GM11168 (cell line): ENCODE results near the gene RNF180.
"Not testable (repeated sequence)": the region's sequence is repeated elsewhere in the genome, so short reads cannot be mapped to it uniquely, and the experiment has no call there.

Source experiments
- in situ Hi-C: fragments of 300-500 bp; cut with MboI; formaldehyde crosslinking; loops from one replicate; pipeline ENCODE4 v1.12.0; 2022; ENCODE audit warnings: low sequenced_read_pairs; ENCODE audit not compliant: unreplicated experiment

Gene RNF180

DNA sequence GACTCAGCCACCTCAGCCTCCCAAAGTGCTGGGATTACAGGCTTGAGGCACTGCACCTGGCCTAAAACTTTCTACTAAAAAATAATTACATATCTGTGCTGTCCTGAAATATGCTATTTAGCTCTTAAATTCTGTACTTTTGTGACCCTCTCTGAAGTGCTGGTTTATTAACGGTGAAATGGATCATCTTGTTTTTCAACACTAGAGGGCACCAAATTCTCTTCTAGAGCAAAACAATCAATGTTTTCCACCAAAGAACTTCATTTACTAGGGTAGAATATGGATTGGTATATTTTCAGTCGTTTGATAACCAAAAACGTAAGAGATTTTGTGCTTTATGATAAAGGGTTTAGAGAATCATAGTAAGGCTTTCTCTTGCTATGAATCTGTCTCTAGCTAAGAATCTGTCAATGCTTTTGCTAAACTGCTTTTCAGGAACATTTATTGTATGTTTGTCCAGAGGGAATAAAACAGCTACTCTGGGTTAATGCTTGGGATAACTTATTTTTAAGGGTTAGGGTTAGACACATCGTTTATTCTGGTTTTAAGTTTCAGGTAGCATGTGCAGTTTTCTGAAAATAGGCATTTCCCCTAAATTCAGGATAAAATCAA lies 63.6 kb downstream of the RNF180 start:
- in situ Hi-C loops: no loop called here

GRCh38 chr5:64260756-64261155 lies 95.1 kb downstream of the RNF180 start:
- in situ Hi-C loops: no loop called here

DNA sequence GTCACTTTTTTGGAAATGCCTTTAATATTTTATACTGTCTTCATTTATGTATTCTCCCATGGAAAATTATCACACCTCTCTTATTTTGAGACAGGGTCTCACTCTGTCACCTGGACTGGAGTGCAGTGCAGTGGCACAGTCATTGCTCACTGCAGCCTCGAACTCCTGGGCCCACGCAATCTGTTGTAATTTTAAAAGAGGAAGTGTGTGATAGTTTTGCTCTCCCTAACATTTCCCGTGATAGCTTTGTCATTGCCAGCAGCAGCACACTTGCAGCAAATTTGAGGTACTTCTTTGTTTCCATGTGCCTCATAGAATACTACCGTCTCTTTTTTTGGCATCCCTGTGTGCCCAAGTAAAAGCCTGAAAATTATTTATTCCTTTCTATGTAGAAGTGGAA lies 103.5 kb downstream of the RNF180 start:
- in situ Hi-C loops: no loop called here

DNA sequence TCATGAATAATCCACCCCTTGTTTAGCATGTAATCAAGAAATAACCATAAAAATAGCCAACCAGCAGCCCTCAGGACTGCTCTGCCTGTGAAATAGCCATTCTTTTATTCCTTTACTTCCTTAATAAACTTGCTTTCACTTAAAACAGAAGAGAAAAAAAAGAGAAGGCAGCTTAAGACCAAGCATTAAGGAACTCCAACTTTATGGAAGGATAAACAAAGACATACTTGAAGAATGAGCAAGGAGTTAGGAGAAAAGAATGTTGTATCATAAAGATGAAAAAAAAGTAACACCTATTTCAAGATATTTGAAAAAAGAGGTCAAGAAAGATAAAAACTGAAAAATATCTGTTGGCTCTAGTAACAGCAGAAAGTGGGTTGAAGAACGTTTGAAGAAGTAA lies 107.6 kb downstream of the RNF180 start:
- in situ Hi-C loops: no loop called here

- in situ Hi-C loops: no loop called here
Observed at GRCh38 chr5:64285188-64286130, 119.8 kb downstream of the RNF180 start.

GRCh38 chr5:64286381-64286780 lies 120.7 kb downstream of the RNF180 start:
- in situ Hi-C loops: no loop called here

DNA sequence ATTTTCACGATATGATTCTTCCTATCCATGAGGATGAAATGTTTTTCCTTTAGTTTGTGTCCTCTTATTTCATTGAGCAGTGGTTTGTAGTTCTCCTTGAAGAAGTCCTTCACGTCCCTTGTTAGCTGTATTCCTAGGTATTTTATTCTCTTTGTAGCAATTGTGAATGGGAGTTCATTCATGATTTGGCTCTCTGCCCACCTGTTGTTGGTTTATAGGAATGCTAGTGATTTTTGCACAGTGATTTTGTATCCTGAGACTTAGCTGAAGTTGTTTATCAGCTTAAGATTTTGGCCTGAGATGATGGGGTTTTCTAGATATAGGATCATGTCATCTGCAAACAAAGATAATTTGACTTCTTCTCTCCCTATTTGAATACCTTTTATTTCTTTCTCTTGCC lies 122.9 kb downstream of the RNF180 start:
- in situ Hi-C loops: not testable (repeated sequence)

GRCh38 chr5:64292611-64293215 lies 127.1 kb downstream of the RNF180 start:
- in situ Hi-C loops: no loop called here

DNA sequence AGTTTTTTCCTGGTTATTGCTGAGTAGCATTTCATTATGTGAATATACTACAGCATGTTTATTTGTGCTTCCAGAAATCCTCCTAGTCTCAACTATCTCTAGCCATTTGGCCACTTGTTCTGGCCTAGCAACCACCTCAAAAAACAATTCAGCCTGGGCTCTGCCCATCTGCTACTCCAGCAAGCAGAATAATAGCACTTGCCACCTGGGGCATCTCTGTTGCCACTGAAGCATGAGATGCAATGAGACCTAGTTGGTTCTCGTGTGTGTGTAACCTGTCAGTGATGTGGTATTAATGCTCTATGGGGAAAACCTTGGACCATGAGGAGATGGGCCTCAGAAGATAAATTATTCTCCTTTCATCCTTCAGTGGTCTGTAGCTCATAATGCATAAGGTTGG lies 129.5 kb downstream of the RNF180 start:
- in situ Hi-C loops: no loop called here

GRCh38 chr5:64298586-64298985 lies 132.9 kb downstream of the RNF180 start:
- in situ Hi-C loops: no loop called here

- in situ Hi-C loops: no loop called here
Observed at GRCh38 chr5:64299805-64300204, 134.2 kb downstream of the RNF180 start.

GRCh38 chr5:64301566-64301965 lies 135.9 kb downstream of the RNF180 start:
- in situ Hi-C loops: no loop called here

DNA sequence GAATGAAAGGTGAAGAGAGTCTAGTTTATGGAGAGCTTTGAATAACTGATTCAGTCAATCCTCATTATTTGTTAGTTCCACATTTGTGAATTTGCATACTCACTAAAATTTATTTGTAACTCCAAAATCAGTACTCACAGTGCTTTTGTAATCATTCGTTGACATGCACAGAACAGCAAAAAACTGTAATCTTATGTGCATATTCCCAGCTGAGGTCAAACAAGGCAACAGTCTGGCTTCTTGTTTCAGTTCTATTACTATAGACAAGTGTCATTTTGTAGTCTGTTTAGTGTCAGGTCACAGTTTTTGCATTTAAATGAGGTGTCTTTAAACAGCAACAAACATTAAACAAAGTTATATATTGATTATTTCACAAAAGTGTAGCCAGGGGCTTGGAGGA lies 142.5 kb downstream of the RNF180 start:
- in situ Hi-C loops: no loop called here

DNA sequence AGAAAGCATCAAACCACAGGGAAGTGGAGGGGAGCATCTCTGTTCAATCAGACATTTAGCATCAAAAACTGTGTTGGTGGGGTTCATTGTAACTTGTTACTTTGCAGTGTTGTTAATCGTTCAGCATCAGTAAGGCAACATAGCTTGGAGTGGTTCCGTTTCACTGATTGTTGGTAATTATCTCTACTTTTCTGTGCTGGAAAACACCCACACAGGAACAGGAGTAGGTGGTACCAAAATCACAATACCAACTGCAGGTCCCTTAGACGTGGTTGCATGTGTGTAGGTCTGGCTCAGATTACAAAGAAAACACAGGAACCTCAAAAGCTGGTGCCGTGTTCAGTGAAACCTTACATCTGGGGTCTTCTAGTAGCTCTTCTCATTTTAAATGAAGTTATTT lies 146.8 kb downstream of the RNF180 start:
- in situ Hi-C loops: no loop called here

DNA sequence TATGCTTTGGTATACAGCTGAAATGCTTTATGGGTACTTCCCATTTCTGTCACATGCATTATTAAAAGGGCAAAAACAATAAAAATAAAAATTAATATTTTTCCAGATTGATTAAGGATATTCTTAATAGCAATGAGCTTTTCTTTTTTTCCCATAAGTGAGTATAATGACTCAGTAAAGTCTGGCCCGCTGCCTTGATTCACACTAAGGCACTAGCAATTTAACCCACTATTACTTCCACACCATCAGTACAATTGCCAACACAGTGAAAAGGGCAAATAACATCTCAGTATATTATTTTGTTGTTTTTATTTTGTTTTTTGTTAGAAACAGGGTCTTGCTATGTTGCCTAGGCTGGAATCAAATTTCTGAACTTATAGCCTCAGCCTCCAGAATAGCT lies 150.1 kb downstream of the RNF180 start:
- in situ Hi-C loops: no loop called here

DNA sequence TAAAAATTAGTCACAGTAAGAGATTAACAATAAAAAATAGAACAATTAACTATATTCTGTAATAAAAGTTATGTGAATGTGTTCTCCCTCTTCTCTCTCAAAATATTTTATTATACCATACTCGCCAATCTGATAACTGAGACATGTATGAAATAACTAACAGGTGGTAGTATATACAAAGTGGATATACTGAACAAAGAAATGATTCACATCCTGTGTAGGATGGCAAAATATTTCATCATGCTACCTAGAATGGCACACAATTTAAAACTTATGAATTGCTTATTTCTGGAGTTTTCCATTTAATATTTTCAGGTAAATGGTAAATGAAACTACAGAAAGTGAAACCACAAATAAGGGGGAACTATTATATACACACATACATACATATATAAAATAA lies 152.5 kb downstream of the RNF180 start:
- in situ Hi-C loops: no loop called here

DNA sequence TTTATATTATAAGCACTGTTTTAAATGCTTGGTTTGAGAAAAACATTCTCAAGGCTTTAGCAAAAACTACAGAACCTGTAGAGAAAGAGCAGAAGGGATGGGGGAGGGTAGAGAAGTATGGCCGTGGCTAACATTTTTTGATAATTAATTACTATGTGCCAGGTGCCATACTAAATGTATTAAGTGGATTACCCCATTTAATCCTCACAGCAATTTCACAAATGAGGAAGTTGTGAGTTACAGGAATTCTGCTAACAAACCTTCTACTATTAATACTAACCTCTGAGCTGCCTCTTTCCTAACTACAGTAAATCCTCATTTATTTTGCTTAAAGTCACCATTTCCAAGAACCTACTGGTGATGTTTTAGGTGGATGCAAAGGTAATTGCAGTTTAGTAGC lies 157.9 kb downstream of the RNF180 start:
- in situ Hi-C loops: no loop called here

DNA sequence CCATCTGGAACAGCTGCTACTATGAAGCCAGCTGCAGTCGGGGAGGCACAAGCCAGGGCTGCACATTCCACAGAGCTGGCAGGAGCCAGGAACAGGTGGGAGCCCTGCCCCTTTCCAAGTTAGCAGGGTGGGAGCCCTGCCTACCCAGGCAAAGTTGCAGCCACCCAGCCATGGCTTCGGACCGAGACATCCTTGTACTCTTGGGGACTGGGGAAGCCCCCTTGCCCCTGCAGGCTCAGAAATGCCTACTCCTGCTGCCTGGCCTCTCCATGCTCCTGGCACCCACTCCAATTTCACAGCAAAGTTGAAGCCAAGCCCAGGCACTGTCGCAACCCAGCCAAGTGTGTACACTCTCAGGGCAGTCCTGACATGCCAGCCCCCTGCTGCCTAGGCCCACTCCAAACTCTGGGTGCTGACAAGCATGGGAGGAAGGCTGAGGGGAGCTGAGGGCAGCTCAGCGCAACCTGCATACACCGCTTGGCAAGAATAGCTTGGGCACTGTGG lies 165.1 kb downstream of the RNF180 start:
- in situ Hi-C loops: no loop called here

- in situ Hi-C loops: no loop called here
Observed at GRCh38 chr5:64331597-64332277, 166.1 kb downstream of the RNF180 start.

DNA sequence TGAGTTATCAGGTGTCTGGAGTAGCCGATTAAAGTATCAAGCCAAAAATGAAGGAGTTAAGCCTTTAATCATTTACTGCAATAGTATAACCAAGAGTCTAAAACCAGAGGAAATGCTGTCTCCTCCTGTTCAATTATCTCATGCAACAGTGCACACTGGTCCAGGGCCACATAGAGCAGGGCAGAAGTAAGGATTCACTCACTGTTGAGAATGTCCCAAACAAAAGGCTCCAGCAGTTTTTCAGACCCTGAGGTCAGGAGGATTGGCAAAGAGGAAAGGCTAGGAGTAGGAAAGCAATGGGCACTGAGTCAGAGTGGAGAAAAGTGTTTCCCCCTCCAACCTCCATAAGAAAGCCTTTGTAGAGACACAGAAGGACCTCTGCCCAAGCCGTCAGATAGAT lies 168.2 kb downstream of the RNF180 start:
- in situ Hi-C loops: no loop called here

GRCh38 chr5:64339769-64340168 lies 174.1 kb downstream of the RNF180 start:
- in situ Hi-C loops: no loop called here
